ENCODE results near the gene SERINC5. TPM values are rescaled to one million over a fixed set of nuclear protein-coding genes. Genes with fewer than 3 reads are reported as not detected.
A peak's percentile ranks its signal among the peaks of the same experiment; 100 is the strongest.
"Not testable (repeated sequence)": the region's sequence is repeated elsewhere in the genome, so short reads cannot be mapped to it uniquely, and the experiment has no call there.

SERINC5 gene
- total RNA-seq, 3 donors from 2014 or later (not counting 1 experiment from before 2014, with no cell fraction given), result 6.8 to 18.9 (median 14.5) TPM

DNA sequence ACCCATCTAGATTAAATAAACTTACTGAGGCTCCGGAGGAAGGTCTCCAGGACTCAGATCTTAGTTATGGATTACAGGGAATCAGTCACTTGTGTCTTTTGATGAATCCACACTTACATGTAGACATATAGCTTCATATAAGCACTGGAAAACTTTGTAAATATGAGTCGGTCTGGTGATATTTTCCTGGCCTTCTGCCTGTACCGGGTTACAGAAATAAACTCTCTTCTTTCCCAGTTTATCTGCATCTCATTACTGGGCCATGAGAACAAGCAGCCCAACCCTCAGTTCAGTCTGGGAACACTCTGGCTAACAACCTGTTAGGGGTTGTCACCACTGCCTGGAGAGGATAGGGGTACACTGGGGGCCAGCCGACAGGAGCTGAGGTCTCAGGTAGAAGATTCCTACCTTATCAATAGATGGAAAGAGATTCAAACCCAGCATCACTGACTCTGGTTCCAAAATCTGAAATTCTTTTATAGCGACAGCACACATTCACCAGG, 161.6 kb downstream of the SERINC5 start:
- Mint-ChIP-seq H3K36me3 (no peaks in the 10 kb centered on the region), H3K4me3 (no peak overlapping the region), H3K27ac (no peak overlapping the region), H3K27me3 (ENCODE audit: low read depth in 2 of 2) (no peaks in the 10 kb centered on the region), H3K9me3 (no peaks in the 10 kb centered on the region), H3K4me1 (no peaks in the 10 kb centered on the region)
- ATAC-seq, result no peak
- Histone ChIP-seq H3K9me3 (ENCODE audit: control insufficient read depth, insufficient read depth, low read length) (no peaks in the 10 kb centered on the region), H3K4me1 (ENCODE audit: control insufficient read depth, insufficient read depth, low read length) (no peaks in the 10 kb centered on the region), H3K27me3 (ENCODE audit: control insufficient read depth, insufficient read depth, low read length) (no peaks in the 10 kb centered on the region), H3K27ac (ENCODE audit: low read length) (no peak overlapping the region), H3K4me3 (ENCODE audit: low read length) (no peak overlapping the region), H3K36me3 (ENCODE audit: control insufficient read depth, insufficient read depth, low read length) (no peaks in the 10 kb centered on the region)
- no peak for TF ChIP-seq CTCF (IDR thresholded peaks at IDR 0.05)
- 99% methylated on average over 4 of the region's 5 CpGs for WGBS (ENCODE audit: insufficient coverage)
- intact Hi-C loops (cut with micrococcal nuclease), result no loop called here
- DNase-seq, result no peak

- intact Hi-C loops (cut with micrococcal nuclease), result no loop called here
- no peaks in the 10 kb centered on the region for H3K4me1 Mint-ChIP-seq
- 96% methylated on average over 8 of the region's 8 CpGs for WGBS (ENCODE audit: insufficient coverage)
Observed at GRCh38 chr5:80093796-80094195, 162.1 kb downstream of the SERINC5 start.

GRCh38 chr5:80092486-80093107, 163.3 kb downstream of the SERINC5 start:
- Mint-ChIP-seq H3K27ac (no peak overlapping the region), H3K36me3 (no peaks in the 10 kb centered on the region), H3K4me3 (no peak overlapping the region), H3K4me1 (no peaks in the 10 kb centered on the region), H3K9me3 (no peaks in the 10 kb centered on the region), H3K27me3 (ENCODE audit: low read depth in 2 of 2) (no peaks in the 10 kb centered on the region)
- no peaks in the 10 kb centered on the region for H3K27me3 ChIP-seq (ENCODE audit: control insufficient read depth, insufficient read depth, low read length)
- H3K27ac ChIP-seq (ENCODE audit: low read length), result no peak overlapping the region
- H3K4me1 ChIP-seq (ENCODE audit: control insufficient read depth, insufficient read depth, low read length), result no peaks in the 10 kb centered on the region
- intact Hi-C loops (cut with micrococcal nuclease), result no loop called here
- no peaks in the 10 kb centered on the region for H3K36me3 ChIP-seq (ENCODE audit: control insufficient read depth, insufficient read depth, low read length)
- peak in 1 of 2 donors; percentile 31 for DNase-seq
- no peak for TF ChIP-seq CTCF (IDR thresholded peaks at IDR 0.05)
- ATAC-seq, result no peak
- H3K9me3 ChIP-seq (ENCODE audit: control insufficient read depth, insufficient read depth, low read length), result no peaks in the 10 kb centered on the region
- WGBS (ENCODE audit: insufficient coverage), result 49% methylated on average over 6 of the region's 8 CpGs
- no peak overlapping the region for H3K4me3 ChIP-seq (ENCODE audit: low read length)

More at GRCh38 chr5:80093796-80094195, 162.1 kb downstream of the SERINC5 start:
- ATAC-seq (no peak), DNase-seq (no peak)
- H3K27me3 ChIP-seq (ENCODE audit: control insufficient read depth, insufficient read depth, low read length), result no peaks in the 10 kb centered on the region
- Mint-ChIP-seq H3K36me3 (no peaks in the 10 kb centered on the region), H3K4me3 (no peak overlapping the region), H3K27me3 (ENCODE audit: low read depth in 2 of 2) (no peaks in the 10 kb centered on the region), H3K9me3 (no peaks in the 10 kb centered on the region), H3K27ac (no peak overlapping the region)
- TF ChIP-seq CTCF (IDR thresholded peaks at IDR 0.05), result no peak
- H3K4me3 ChIP-seq (ENCODE audit: low read length), result no peak overlapping the region
- no peaks in the 10 kb centered on the region for H3K4me1 ChIP-seq (ENCODE audit: control insufficient read depth, insufficient read depth, low read length)
- H3K36me3 ChIP-seq (ENCODE audit: control insufficient read depth, insufficient read depth, low read length), result no peaks in the 10 kb centered on the region
- no peak overlapping the region for H3K27ac ChIP-seq (ENCODE audit: low read length)
- H3K9me3 ChIP-seq (ENCODE audit: control insufficient read depth, insufficient read depth, low read length), result no peaks in the 10 kb centered on the region

GRCh38 chr5:80091792-80092192, 164.1 kb downstream of the SERINC5 start:
- H3K9me3 ChIP-seq (ENCODE audit: control insufficient read depth, insufficient read depth, low read length); H3K27ac Mint-ChIP-seq; H3K27me3 Mint-ChIP-seq (ENCODE audit: low read depth in 2 of 2); H3K4me1 Mint-ChIP-seq; H3K4me3 Mint-ChIP-seq; H3K4me1 ChIP-seq (ENCODE audit: control insufficient read depth, insufficient read depth, low read length); H3K4me3 ChIP-seq (ENCODE audit: low read length); H3K36me3 Mint-ChIP-seq; H3K36me3 ChIP-seq (ENCODE audit: control insufficient read depth, insufficient read depth, low read length); H3K9me3 Mint-ChIP-seq; H3K27me3 ChIP-seq (ENCODE audit: control insufficient read depth, insufficient read depth, low read length); H3K27ac ChIP-seq (ENCODE audit: low read length): not testable (repeated sequence)
- TF ChIP-seq CTCF (IDR thresholded peaks at IDR 0.05), result peak; percentile 75
- ATAC-seq (peak; percentile 49 to 70 (median 64)), DNase-seq (peak in 1 of 2 donors; percentile 81)
- intact Hi-C loops (cut with micrococcal nuclease), result loop anchor here (1.0 kb wide), 2 partner anchors 216 to 581 kb away; no protein-coding TSS in a partner anchor
- 41% methylated on average over 15 of the region's 15 CpGs for WGBS (ENCODE audit: insufficient coverage)
